H1 (cell line): Measurements from ENCODE around the gene FKBP1B. TPM values are rescaled to one million over a fixed set of nuclear protein-coding genes. Genes with fewer than 3 reads are reported as not detected.

Source experiments
- BCL11A ChIP-seq, 2 experiments: IDR thresholded peaks; one replicate each; pipeline ENCODE4 v1.6.1; 2011; ENCODE audit warnings: low read depth in 2 of 2, low read length in 2 of 2, mild to moderate bottlenecking in 2 of 2
- KDM4A ChIP-seq: IDR thresholded peaks from one replicate; pipeline ENCODE4 v1.7.1; 2012; ENCODE audit warnings: low read depth, mild to moderate bottlenecking, moderate library complexity, low read length, inconsistent platforms; ENCODE audit not compliant: severe bottlenecking
- MAX ChIP-seq: IDR thresholded peaks from 2 replicates; pipeline ENCODE4 v1.6.1; 2012; ENCODE audit warnings: inconsistent platforms
- TEAD4 ChIP-seq: IDR thresholded peaks from 2 replicates; pipeline ENCODE4 v1.6.1; 2012; ENCODE audit warnings: low read depth, low read length, inconsistent platforms, mixed read lengths
- polyA plus RNA-seq, 7 experiments: library from polyadenylated mRNA; depleted of rRNA in 3 of 7; stranded (reverse) in 5 of 7; unstranded in 2 of 7; fragments of >200 nt in 5 of 7; fragments of 200-250 nt in 2 of 7; gene quantifications; 1 replicate in 5 of 7; 2 replicates in 1 of 7; 4 replicates in 1 of 7; pipeline versions ENCODE4 v1.2.1 to v1.2.3, GENCODE V29; 2011 to 2013; ENCODE audit warnings: missing spikeins in 2 of 7, mixed read lengths in 2 of 7
- total RNA-seq: library from RNA; stranded (reverse); fragmentation: NEBNext Ultra II Directional; extraction: Animal tissue kit (Norgen Biotek cat#: 25700); gene quantifications from 2 replicates; pipeline ENCODE4 v1.2.1, GENCODE V29; 2021

Gene FKBP1B
- total and polyA plus RNA-seq, 2 of the 8 experiments (the other 6 are each of a cell fraction or from before 2014, with no cell fraction given): 50.8 to 151 TPM

GRCh38 chr2:24017711-24018110, 31.8 kb upstream of the FKBP1B start (continued):
- TF ChIP-seq TEAD4 (no peak), BCL11A (IDR thresholded peaks at IDR 0.05; ENCODE audit: low read depth in 2 of 2, low read length in 2 of 2) (no peak), KDM4A (no peak), MAX (no peak)
